Endometrium (tissue), 2 donors: ENCODE measurements around the gene C1QL2.

ENCODE experiments used
- FAIRE-seq: peaks from 2 replicates; lab custom pipeline; 2012; peaks lifted over from hg19 to GRCh38; lab: Jason Lieb, UNC
- donor health status: control.
- donor health status: control.

Gene C1QL2

GRCh38 chr2:119179202-119179601 lies 20.7 kb upstream of the C1QL2 start:
- FAIRE-seq = no peak

GRCh38 chr2:119178776-119179175 lies 20.2 kb upstream of the C1QL2 start:
- FAIRE-seq = no peak

GRCh38 chr2:119177838-119178190 lies 19.3 kb upstream of the C1QL2 start:
- no peak for FAIRE-seq

GRCh38 chr2:119177171-119177837 lies 18.8 kb upstream of the C1QL2 start:
- FAIRE-seq = no peak

- FAIRE-seq = no peak
These were observed 17.0 kb upstream of the C1QL2 start for GRCh38 chr2:119175517-119175916.

GRCh38 chr2:119174993-119175347 lies 16.4 kb upstream of the C1QL2 start:
- no peak for FAIRE-seq

GRCh38 chr2:119174216-119174992 lies 15.9 kb upstream of the C1QL2 start:
- FAIRE-seq = no peak

GRCh38 chr2:119173556-119174060 lies 15.1 kb upstream of the C1QL2 start:
- FAIRE-seq = no peak

GRCh38 chr2:119170504-119170903 lies 12.0 kb upstream of the C1QL2 start:
- no peak for FAIRE-seq

GRCh38 chr2:119169717-119170116 lies 11.2 kb upstream of the C1QL2 start:
- FAIRE-seq = no peak

- FAIRE-seq = no peak
These were observed 1.9 kb upstream of the C1QL2 start for GRCh38 chr2:119160361-119160990.

- FAIRE-seq = no peak
These were observed 570 bp downstream of the C1QL2 start for GRCh38 chr2:119157850-119158511.

GRCh38 chr2:119156891-119157773 lies 1.4 kb downstream of the C1QL2 start:
- FAIRE-seq = no peak

GRCh38 chr2:119156105-119156890 lies 2.3 kb downstream of the C1QL2 start:
- FAIRE-seq = no peak

GRCh38 chr2:119155633-119156032 lies 2.9 kb downstream of the C1QL2 start:
- no peak for FAIRE-seq

- no peak for FAIRE-seq
These were observed 4.5 kb downstream of the C1QL2 start for GRCh38 chr2:119154076-119154475.

GRCh38 chr2:119149611-119150010 lies 8.9 kb downstream of the C1QL2 start:
- no peak for FAIRE-seq

GRCh38 chr2:119147776-119148715 lies 10.5 kb downstream of the C1QL2 start:
- FAIRE-seq = no peak

- FAIRE-seq = no peak
These were observed 13.7 kb downstream of the C1QL2 start for GRCh38 chr2:119144806-119145205.

- FAIRE-seq = no peak
These were observed 15.7 kb downstream of the C1QL2 start for GRCh38 chr2:119142824-119143223.
